DND-41 (cell line): ENCODE measurements around the gene SUN5.

Experiments
- EZH2 ChIP-seq: IDR thresholded peaks from 3 replicates; pipeline ENCODE4 v1.6.1; 2012; ENCODE audit warnings: borderline replicate concordance, low read depth, mild to moderate bottlenecking, moderate library complexity, low read length, inconsistent platforms; ENCODE audit not compliant: severe bottlenecking
- TF ChIP-seq, protein P1 (sequence below): IDR thresholded peaks from 2 replicates; pipeline ENCODE4 v1.5.1; 2012; ENCODE audit warnings: borderline replicate concordance, low read length, moderate library complexity, mild to moderate bottlenecking; ENCODE audit not compliant: poor library complexity, severe bottlenecking; ENCODE audit errors: extremely low read depth

DNA sequence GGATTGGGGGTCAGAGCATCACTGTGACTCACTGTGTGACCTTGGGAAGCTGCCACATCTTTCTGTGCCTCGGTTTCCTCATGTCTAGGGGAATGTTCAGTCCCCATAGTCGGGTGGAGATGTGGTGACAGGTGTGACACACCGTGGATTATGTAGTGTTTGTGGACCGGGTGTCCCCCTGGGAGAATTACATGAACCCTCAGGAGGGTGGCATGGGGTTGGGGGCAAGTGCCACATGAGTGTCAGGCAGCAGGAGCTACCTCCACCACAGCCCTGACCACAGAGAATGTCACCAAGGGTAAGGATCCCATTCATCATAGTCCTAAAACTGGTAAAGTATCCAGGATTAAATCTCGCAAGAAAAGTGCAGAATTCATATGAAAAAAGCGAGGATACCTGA lies 23.2 kb downstream of the SUN5 start:
- TF ChIP-seq, protein P1, sequence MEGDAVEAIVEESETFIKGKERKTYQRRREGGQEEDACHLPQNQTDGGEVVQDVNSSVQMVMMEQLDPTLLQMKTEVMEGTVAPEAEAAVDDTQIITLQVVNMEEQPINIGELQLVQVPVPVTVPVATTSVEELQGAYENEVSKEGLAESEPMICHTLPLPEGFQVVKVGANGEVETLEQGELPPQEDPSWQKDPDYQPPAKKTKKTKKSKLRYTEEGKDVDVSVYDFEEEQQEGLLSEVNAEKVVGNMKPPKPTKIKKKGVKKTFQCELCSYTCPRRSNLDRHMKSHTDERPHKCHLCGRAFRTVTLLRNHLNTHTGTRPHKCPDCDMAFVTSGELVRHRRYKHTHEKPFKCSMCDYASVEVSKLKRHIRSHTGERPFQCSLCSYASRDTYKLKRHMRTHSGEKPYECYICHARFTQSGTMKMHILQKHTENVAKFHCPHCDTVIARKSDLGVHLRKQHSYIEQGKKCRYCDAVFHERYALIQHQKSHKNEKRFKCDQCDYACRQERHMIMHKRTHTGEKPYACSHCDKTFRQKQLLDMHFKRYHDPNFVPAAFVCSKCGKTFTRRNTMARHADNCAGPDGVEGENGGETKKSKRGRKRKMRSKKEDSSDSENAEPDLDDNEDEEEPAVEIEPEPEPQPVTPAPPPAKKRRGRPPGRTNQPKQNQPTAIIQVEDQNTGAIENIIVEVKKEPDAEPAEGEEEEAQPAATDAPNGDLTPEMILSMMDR, result no peak
- no peak for TF ChIP-seq EZH2
